Trophoblast cell (in vitro differentiated cells and primary cell): ENCODE data around the gene PPP1R13B.

Experiments used
- DNase-seq, 2 donors: peaks; one replicate each; pipeline ENCODE4 v3.0.0-alpha.2; 2016
- H2AFZ ChIP-seq: 2 replicates; pipeline ENCODE4 v1.6.1; 2013; ENCODE audit warnings: low read length, moderate library complexity, mild to moderate bottlenecking; ENCODE audit not compliant: insufficient read depth, poor library complexity
- H2AK5ac ChIP-seq: 2 replicates; pipeline ENCODE4 v1.6.1; 2013; ENCODE audit warnings: mild to moderate bottlenecking, low read length
- H2BK120ac ChIP-seq: 2 replicates; pipeline ENCODE4 v1.6.1; 2013; ENCODE audit warnings: low read length, mild to moderate bottlenecking, moderate library complexity; ENCODE audit not compliant: insufficient read depth, poor library complexity
- H2BK12ac ChIP-seq: 2 replicates; pipeline ENCODE4 v1.6.1; 2013; ENCODE audit warnings: mild to moderate bottlenecking, low read length, moderate library complexity
- H2BK5ac ChIP-seq: 2 replicates; pipeline ENCODE4 v1.6.1; 2013; ENCODE audit warnings: low read length, low read depth, moderate library complexity, mild to moderate bottlenecking; ENCODE audit not compliant: poor library complexity
- H3K14ac ChIP-seq: 2 replicates; pipeline ENCODE4 v1.6.1; 2013; ENCODE audit warnings: mild to moderate bottlenecking, low read length
- H3K18ac ChIP-seq: 2 replicates; pipeline ENCODE4 v1.6.1; 2013; ENCODE audit warnings: mild to moderate bottlenecking, low read length
- H3K23ac ChIP-seq: 2 replicates; pipeline ENCODE4 v1.6.1; 2013; ENCODE audit warnings: low read length
- H3K27ac ChIP-seq: 2 replicates; pipeline ENCODE4 v1.5.1; 2013; ENCODE audit warnings: low read depth, mild to moderate bottlenecking, inconsistent platforms, low read length, moderate library complexity
- H3K27me3 ChIP-seq: 2 replicates; pipeline ENCODE4 v1.6.1; 2013; ENCODE audit warnings: inconsistent platforms, mild to moderate bottlenecking, low read length, moderate library complexity; ENCODE audit not compliant: insufficient read depth
- H3K36me3 ChIP-seq, 2 experiments: 1 replicate in 1 of 2; 2 replicates in 1 of 2; pipeline ENCODE4 v1.6.1; 2013; ENCODE audit warnings: low read length in 2 of 2, mild to moderate bottlenecking in 2 of 2, moderate library complexity in 1 of 2; ENCODE audit not compliant: insufficient read depth in 2 of 2, control insufficient read depth in 1 of 2
- H3K4ac ChIP-seq: 2 replicates; pipeline ENCODE4 v1.6.1; 2013; ENCODE audit warnings: low read depth, mild to moderate bottlenecking, low read length, moderate library complexity
- H3K4me1 ChIP-seq, 2 experiments: 1 replicate in 1 of 2; 2 replicates in 1 of 2; pipeline ENCODE4 v1.6.1; 2013; ENCODE audit warnings: low read length in 2 of 2, mild to moderate bottlenecking in 2 of 2, moderate library complexity in 1 of 2; ENCODE audit not compliant: insufficient read depth in 2 of 2, control insufficient read depth in 1 of 2
- H3K4me2 ChIP-seq: 2 replicates; pipeline ENCODE4 v1.6.1; 2013; ENCODE audit warnings: inconsistent platforms, mild to moderate bottlenecking, low read length, moderate library complexity
- H3K4me3 ChIP-seq: 2 replicates; pipeline ENCODE4 v1.5.1; 2013; ENCODE audit warnings: mild to moderate bottlenecking, low read depth, low read length, inconsistent platforms
- H3K79me1 ChIP-seq: one replicate; pipeline ENCODE4 v1.6.1; 2013; ENCODE audit warnings: low read length
- H3K79me2 ChIP-seq: 2 replicates; pipeline ENCODE4 v1.6.1; 2013; ENCODE audit warnings: low read length, mild to moderate bottlenecking; ENCODE audit not compliant: control insufficient read depth, insufficient read depth, poor library complexity
- H3K9ac ChIP-seq: 2 replicates; pipeline ENCODE4 v1.6.1; 2013; ENCODE audit warnings: mild to moderate bottlenecking, low read length
- H3K9me3 ChIP-seq: 2 replicates; pipeline ENCODE4 v1.6.1; 2013; ENCODE audit warnings: low read depth, mild to moderate bottlenecking, control low read depth, inconsistent platforms, low read length; ENCODE audit not compliant: insufficient read depth
- H4K12ac ChIP-seq: 2 replicates; pipeline ENCODE4 v1.6.1; 2013; ENCODE audit warnings: low read depth, mild to moderate bottlenecking, low read length, moderate library complexity
- H4K8ac ChIP-seq: 2 replicates; pipeline ENCODE4 v1.6.1; 2013; ENCODE audit warnings: low read depth, mild to moderate bottlenecking, low read length, moderate library complexity
- H4K91ac ChIP-seq: one replicate; pipeline ENCODE4 v1.6.1; 2013; ENCODE audit warnings: low read depth, mild to moderate bottlenecking, low read length, moderate library complexity
- WGBS: extraction: QIAGEN DNeasy Blood & Tissue Kit; methylation state at CpG from one replicate; pipeline ENCODE4 v1.1.7; 2013; ENCODE audit warnings: missing lambda C conversion rate; ENCODE audit not compliant: insufficient read length, insufficient coverage; ENCODE audit errors: extremely low coverage; 5-methylcytosine and 5-hydroxymethylcytosine counted together

The PPP1R13B gene

DNA sequence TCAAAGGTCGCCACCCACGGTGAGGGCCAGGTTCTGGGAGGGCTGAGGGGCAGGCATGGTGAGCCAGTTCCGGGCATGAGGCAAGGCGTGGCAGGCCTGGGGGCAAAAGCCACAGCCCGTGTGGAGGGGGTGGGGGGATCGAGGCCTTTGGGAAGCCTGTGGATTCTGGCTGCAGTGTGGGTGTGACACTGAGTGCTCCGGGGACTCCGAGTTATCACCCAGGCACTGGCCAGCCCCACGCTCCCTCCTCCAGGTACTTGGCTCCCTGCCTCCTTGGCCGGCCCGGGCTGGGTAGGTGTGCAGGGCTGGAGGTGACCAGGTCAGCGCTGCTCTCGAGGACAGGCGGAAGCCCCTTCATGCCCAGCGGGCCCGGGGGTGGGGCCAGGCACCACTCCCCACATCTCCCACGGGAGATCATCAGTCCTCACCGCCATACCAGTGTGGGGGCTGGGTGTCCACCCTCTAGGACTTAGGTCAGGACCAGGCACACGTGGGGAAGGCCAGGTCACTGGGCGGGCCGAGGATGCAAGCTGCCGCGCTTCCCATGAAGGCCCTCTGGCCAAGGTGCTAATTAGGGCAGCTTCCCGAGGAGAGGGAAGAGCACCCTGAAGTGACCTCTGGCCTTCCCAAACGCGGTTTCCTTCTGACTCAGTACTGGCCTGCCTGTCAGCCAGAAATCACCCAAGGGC, 46.8 kb upstream of the PPP1R13B start:
- no peak overlapping the region for H2BK120ac ChIP-seq
- H3K27ac ChIP-seq, result no peak overlapping the region
- H2AFZ ChIP-seq, result no peak overlapping the region
- no peak overlapping the region for H2BK5ac ChIP-seq
- no peaks in the 10 kb centered on the region for H3K36me3 ChIP-seq
- no peaks in the 10 kb centered on the region for H3K79me1 ChIP-seq
- no peak overlapping the region for H3K14ac ChIP-seq
- no peak overlapping the region for H3K4me2 ChIP-seq
- no peak overlapping the region for H2AK5ac ChIP-seq
- no peak overlapping the region for H3K18ac ChIP-seq
- peaks cover 11% of the 10 kb centered on the region for H3K9me3 ChIP-seq
- no peak overlapping the region for H4K91ac ChIP-seq
- H3K4ac ChIP-seq, result no peak overlapping the region
- no peak overlapping the region for H4K12ac ChIP-seq
- no peak overlapping the region for H3K4me3 ChIP-seq
- WGBS, result no CpG with 5 or more reads among the region's 26 CpGs
- no peaks in the 10 kb centered on the region for H3K27me3 ChIP-seq
- H2BK12ac ChIP-seq, result no peak overlapping the region
- H3K4me1 ChIP-seq, result no peaks in the 10 kb centered on the region
- H3K79me2 ChIP-seq, result no peaks in the 10 kb centered on the region
- no peak overlapping the region for H4K8ac ChIP-seq
- no peak for DNase-seq
- H3K9ac ChIP-seq, result no peak overlapping the region
- no peak overlapping the region for H3K23ac ChIP-seq

- Histone ChIP-seq H2BK12ac (no peak overlapping the region), H3K9me3 (peaks cover 11% of the 10 kb centered on the region), H3K4ac (no peak overlapping the region), H3K79me1 (no peaks in the 10 kb centered on the region), H3K36me3 (no peaks in the 10 kb centered on the region), H4K91ac (no peak overlapping the region), H3K4me2 (no peak overlapping the region), H3K27ac (no peak overlapping the region), H2BK120ac (no peak overlapping the region), H3K9ac (no peak overlapping the region), H2AK5ac (no peak overlapping the region), H3K4me3 (no peak overlapping the region), H3K23ac (no peak overlapping the region), H4K12ac (no peak overlapping the region), H3K14ac (no peak overlapping the region), H2BK5ac (no peak overlapping the region), H2AFZ (no peak overlapping the region), H3K18ac (no peak overlapping the region), H3K27me3 (no peaks in the 10 kb centered on the region), H4K8ac (no peak overlapping the region), H3K4me1 (peaks cover 0 to 3% of the 10 kb centered on the region in 2 experiments), H3K79me2 (no peaks in the 10 kb centered on the region)
- no peak for DNase-seq
- WGBS, result no CpG with 5 or more reads among the region's 8 CpGs
Measured at GRCh38 chr14:103892247-103892646, 44.9 kb upstream of the PPP1R13B start.

DNA sequence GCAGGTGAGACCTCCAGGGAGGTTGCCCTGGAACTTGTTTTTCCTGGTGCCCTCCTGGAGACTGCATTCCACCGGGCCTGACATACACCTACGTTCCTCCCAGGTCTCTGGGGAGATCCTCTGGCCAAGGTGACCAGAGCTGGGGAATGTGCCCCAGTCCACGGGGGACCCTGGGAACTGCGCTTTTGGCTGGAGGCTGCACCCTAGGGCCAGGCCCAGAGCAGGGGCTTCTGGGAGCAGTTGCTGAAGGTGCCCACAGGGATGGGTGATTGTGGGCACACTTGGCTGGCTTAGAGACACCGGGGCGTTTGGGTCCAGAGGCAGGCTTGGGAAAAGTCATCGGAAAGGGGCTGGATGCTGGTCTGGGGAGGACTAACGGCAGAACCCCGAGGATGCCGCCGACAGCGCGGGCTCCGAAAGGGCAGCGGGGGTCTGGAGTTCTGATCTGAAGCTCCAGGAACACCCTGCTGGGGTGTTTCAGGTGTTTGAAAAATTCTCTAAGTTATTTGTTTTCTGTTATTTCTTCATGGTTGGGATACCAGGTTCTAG, 44.4 kb upstream of the PPP1R13B start:
- Histone ChIP-seq H3K9ac (no peak overlapping the region), H3K4me1 (peaks cover 0 to 3% of the 10 kb centered on the region in 2 experiments), H3K79me1 (no peaks in the 10 kb centered on the region), H3K27ac (no peak overlapping the region), H3K9me3 (peaks cover 8% of the 10 kb centered on the region), H3K18ac (no peak overlapping the region), H4K8ac (no peak overlapping the region), H3K79me2 (no peaks in the 10 kb centered on the region), H3K27me3 (no peaks in the 10 kb centered on the region), H2AK5ac (no peak overlapping the region), H2BK5ac (no peak overlapping the region), H2BK12ac (no peak overlapping the region), H3K36me3 (no peaks in the 10 kb centered on the region), H3K14ac (no peak overlapping the region), H3K4ac (no peak overlapping the region), H3K23ac (no peak overlapping the region), H2BK120ac (no peak overlapping the region), H2AFZ (no peak overlapping the region), H3K4me2 (no peak overlapping the region), H3K4me3 (no peak overlapping the region), H4K91ac (no peak overlapping the region), H4K12ac (no peak overlapping the region)
- DNase-seq, result no peak
- WGBS, result no CpG with 5 or more reads among the region's 15 CpGs

DNA sequence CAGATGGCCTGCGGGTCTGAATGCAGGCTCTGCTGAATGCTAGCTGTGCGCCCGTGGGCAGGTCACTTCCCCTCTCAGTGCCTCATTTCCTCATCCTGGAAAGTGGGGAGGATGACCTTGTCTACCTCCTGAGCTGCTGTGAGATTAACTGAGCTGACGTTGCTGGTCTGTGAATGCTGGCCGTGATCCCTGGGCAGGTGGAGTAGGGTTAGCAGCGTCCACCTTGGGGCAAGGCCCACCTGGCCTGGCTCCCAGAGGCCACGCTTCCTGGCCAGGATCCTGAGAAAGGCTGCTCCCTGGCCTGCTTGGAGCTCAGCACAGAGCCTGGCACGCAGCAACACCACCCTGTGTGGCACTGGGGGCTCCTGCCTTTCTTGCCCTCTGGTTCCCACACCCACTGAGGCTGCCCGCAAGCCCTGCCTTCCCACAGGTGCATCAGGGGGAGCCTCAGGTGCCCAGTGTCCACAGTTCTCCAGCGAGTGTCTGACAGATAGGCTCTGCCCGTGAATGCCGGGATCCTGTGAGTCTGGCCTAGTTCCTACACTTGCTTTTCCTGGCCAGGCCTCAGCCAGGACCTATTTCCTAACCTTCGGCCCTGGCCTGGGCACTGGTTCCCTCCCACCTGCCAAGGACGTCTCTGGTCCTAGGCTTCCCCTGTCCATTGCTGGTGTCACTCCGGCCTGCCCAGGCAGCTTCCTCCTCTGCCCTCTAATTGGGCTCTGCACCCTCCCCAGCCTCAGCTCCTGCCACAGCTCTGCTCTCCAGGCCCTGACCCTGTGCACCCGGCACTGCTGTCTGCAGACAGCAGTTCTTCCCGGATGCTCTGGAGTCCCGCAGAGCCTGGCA, 43.7 kb upstream of the PPP1R13B start:
- H3K27ac ChIP-seq, result no peak overlapping the region
- no CpG with 5 or more reads among the region's 18 CpGs for WGBS

More for the DNA sequence above, 43.7 kb upstream of the PPP1R13B start:
- no peak overlapping the region for H2BK12ac ChIP-seq
- no peaks in the 10 kb centered on the region for H3K79me1 ChIP-seq
- no peak overlapping the region for H3K4ac ChIP-seq
- no peak overlapping the region for H4K12ac ChIP-seq
- H3K79me2 ChIP-seq, result no peaks in the 10 kb centered on the region
- H2AFZ ChIP-seq, result no peak overlapping the region
- H3K27me3 ChIP-seq, result no peaks in the 10 kb centered on the region
- peaks cover 0 to 7% of the 10 kb centered on the region in 2 experiments for H3K4me1 ChIP-seq
- H3K23ac ChIP-seq, result no peak overlapping the region
- no peak overlapping the region for H3K4me2 ChIP-seq
- peaks cover under 1% of the 10 kb centered on the region for H3K9me3 ChIP-seq
- H2BK5ac ChIP-seq, result no peak overlapping the region
- no peak overlapping the region for H3K18ac ChIP-seq
- H2AK5ac ChIP-seq, result no peak overlapping the region
- no peak overlapping the region for H4K8ac ChIP-seq
- no peak overlapping the region for H4K91ac ChIP-seq
- H3K14ac ChIP-seq, result no peak overlapping the region
- H3K4me3 ChIP-seq, result no peak overlapping the region
- no peaks in the 10 kb centered on the region for H3K36me3 ChIP-seq
- DNase-seq, result no peak
- H2BK120ac ChIP-seq, result no peak overlapping the region
- H3K9ac ChIP-seq, result no peak overlapping the region
